Limb (tissue), 2 donors: ENCODE results near the gene TTC24.
A peak's percentile ranks its signal among the peaks of the same experiment; 100 is the strongest.

ENCODE experiments used
- DNase-seq, 2 donors: peaks; one replicate each; pipeline ENCODE4 v3.0.0-alpha.2; 2016; ENCODE audit errors: extremely low spot score in 2 of 2

TTC24 gene

GRCh38 chr1:156553860-156554485 lies 25.6 kb upstream of the TTC24 start:
- no peak for DNase-seq

GRCh38 chr1:156554971-156555370 lies 24.6 kb upstream of the TTC24 start:
- no peak for DNase-seq

GRCh38 chr1:156555715-156556114 lies 23.8 kb upstream of the TTC24 start:
- DNase-seq = no peak

GRCh38 chr1:156556354-156556753 lies 23.2 kb upstream of the TTC24 start:
- DNase-seq = no peak

GRCh38 chr1:156559086-156559796 lies 20.3 kb upstream of the TTC24 start:
- no peak for DNase-seq

GRCh38 chr1:156559797-156560385 lies 19.6 kb upstream of the TTC24 start:
- no peak for DNase-seq

GRCh38 chr1:156560585-156561163 lies 18.8 kb upstream of the TTC24 start:
- no peak for DNase-seq

GRCh38 chr1:156565519-156565918 lies 14.0 kb upstream of the TTC24 start:
- no peak for DNase-seq

- DNase-seq = no peak
Measured at GRCh38 chr1:156566436-156566835, 13.1 kb upstream of the TTC24 start.

- DNase-seq = peak in 1 of 2 donors; percentile 43
Measured at GRCh38 chr1:156571261-156571852, 8.2 kb upstream of the TTC24 start.

GRCh38 chr1:156571919-156572662 lies 7.4 kb upstream of the TTC24 start, which contains the start of gene IQGAP3:
IQGAP3 (minus strand) TSS chr1:156572565; CDS start chr1:156572529, 36 bp downstream.
- peak; percentile 82 to 91 for DNase-seq

GRCh38 chr1:156572663-156573018 lies 6.9 kb upstream of the TTC24 start:
- DNase-seq = no peak

- no peak for DNase-seq
Measured at GRCh38 chr1:156574039-156574633, 5.4 kb upstream of the TTC24 start.

GRCh38 chr1:156577550-156577949 lies 2.0 kb upstream of the TTC24 start:
- no peak for DNase-seq

- no peak for DNase-seq
Measured at GRCh38 chr1:156578055-156578454, 1.5 kb upstream of the TTC24 start.

GRCh38 chr1:156581661-156582387 lies 2.3 kb downstream of the TTC24 start:
- no peak for DNase-seq

- no peak for DNase-seq
Measured at GRCh38 chr1:156582388-156583017, 3.0 kb downstream of the TTC24 start.

- peak; percentile 70 to 81 for DNase-seq
Measured at GRCh38 chr1:156583821-156584622, 4.5 kb downstream of the TTC24 start.

GRCh38 chr1:156584813-156585212 lies 5.3 kb downstream of the TTC24 start:
- no peak for DNase-seq
